Measurements from ENCODE around the gene HK1. TPM values are rescaled to one million over a fixed set of nuclear protein-coding genes. Genes with fewer than 3 reads are reported as not detected.

Gene HK1
- total RNA-seq, 2 donors from 2014 or later, result 15.8 to 17.1 TPM

GRCh38 chr10:69315610-69316312 is 37.5 kb downstream of the HK1 start:
- Histone ChIP-seq H3K4me3 (no peak overlapping the region), H3K27me3 (no peaks in the 10 kb centered on the region), H3K4me1 (peaks cover 44% of the 10 kb centered on the region), H3K36me3 (replicated peaks in 1 of 2; ENCODE audit: insufficient read depth in 1 of 2, low read depth in 2 of 2) (no peaks in the 10 kb centered on the region), H3K27ac (no peak overlapping the region), H3K9me3 (no peaks in the 10 kb centered on the region)
- 89 to 91% methylated on average over 6 of the region's 6 CpGs for WGBS, 2 donors
- intact Hi-C loops (cut with DNase I), result no loop called here
- TF ChIP-seq, protein P1, sequence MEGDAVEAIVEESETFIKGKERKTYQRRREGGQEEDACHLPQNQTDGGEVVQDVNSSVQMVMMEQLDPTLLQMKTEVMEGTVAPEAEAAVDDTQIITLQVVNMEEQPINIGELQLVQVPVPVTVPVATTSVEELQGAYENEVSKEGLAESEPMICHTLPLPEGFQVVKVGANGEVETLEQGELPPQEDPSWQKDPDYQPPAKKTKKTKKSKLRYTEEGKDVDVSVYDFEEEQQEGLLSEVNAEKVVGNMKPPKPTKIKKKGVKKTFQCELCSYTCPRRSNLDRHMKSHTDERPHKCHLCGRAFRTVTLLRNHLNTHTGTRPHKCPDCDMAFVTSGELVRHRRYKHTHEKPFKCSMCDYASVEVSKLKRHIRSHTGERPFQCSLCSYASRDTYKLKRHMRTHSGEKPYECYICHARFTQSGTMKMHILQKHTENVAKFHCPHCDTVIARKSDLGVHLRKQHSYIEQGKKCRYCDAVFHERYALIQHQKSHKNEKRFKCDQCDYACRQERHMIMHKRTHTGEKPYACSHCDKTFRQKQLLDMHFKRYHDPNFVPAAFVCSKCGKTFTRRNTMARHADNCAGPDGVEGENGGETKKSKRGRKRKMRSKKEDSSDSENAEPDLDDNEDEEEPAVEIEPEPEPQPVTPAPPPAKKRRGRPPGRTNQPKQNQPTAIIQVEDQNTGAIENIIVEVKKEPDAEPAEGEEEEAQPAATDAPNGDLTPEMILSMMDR (IDR thresholded peaks at IDR 0.05), result no peak
- DNase-seq (no peak), ATAC-seq (no peak)

GRCh38 chr10:69316313-69317059 is 38.2 kb downstream of the HK1 start:
- Histone ChIP-seq H3K27me3 (no peaks in the 10 kb centered on the region), H3K4me3 (no peak overlapping the region), H3K9me3 (no peaks in the 10 kb centered on the region), H3K36me3 (replicated peaks in 1 of 2; ENCODE audit: insufficient read depth in 1 of 2, low read depth in 2 of 2) (no peaks in the 10 kb centered on the region), H3K4me1 (peaks cover 46% of the 10 kb centered on the region), H3K27ac (peak overlapping the region in 1 of 4 donors; percentile 21)
- ATAC-seq, result no peak
- DNase-seq, result no peak
- intact Hi-C loops (cut with DNase I), result no loop called here
- TF ChIP-seq, protein P1 (IDR thresholded peaks at IDR 0.05), result no peak
- no peak for TF ChIP-seq POLR2A (IDR thresholded peaks at IDR 0.05)
- 82 to 93% methylated on average over 5 to 6 of the region's 6 CpGs for WGBS, 2 donors

GRCh38 chr10:69317175-69317604 is 38.9 kb downstream of the HK1 start:
- Histone ChIP-seq H3K4me1 (peaks cover 46% of the 10 kb centered on the region), H3K9me3 (no peaks in the 10 kb centered on the region), H3K36me3 (replicated peaks in 1 of 2; ENCODE audit: insufficient read depth in 1 of 2, low read depth in 2 of 2) (no peaks in the 10 kb centered on the region), H3K27me3 (no peaks in the 10 kb centered on the region), H3K27ac (peak overlapping the region; percentile 64 to 91 (median 79)), H3K4me3 (no peak overlapping the region)
- 73 to 100% methylated on average over 3 of the region's 3 CpGs for WGBS, 2 donors
- DNase-seq, result no peak
- intact Hi-C loops (cut with DNase I), result no loop called here
- no peak for ATAC-seq
- TF ChIP-seq POLR2A (IDR thresholded peaks at IDR 0.05), result no peak
- TF ChIP-seq, protein P1 (IDR thresholded peaks at IDR 0.05), result no peak

GRCh38 chr10:69317626-69318105 is 39.4 kb downstream of the HK1 start:
- TF ChIP-seq, protein P1 (IDR thresholded peaks at IDR 0.05), result no peak
- TF ChIP-seq POLR2A (IDR thresholded peaks at IDR 0.05), result no peak
- DNase-seq (no peak), ATAC-seq (peak; percentile 28)
- Histone ChIP-seq H3K27ac (peak overlapping the region; percentile 64 to 91 (median 79)), H3K4me1 (peaks cover 46% of the 10 kb centered on the region), H3K4me3 (peak overlapping the region in 1 of 2 donors; percentile 41), H3K9me3 (no peaks in the 10 kb centered on the region), H3K27me3 (no peaks in the 10 kb centered on the region), H3K36me3 (replicated peaks in 1 of 2; ENCODE audit: insufficient read depth in 1 of 2, low read depth in 2 of 2) (no peaks in the 10 kb centered on the region)
- intact Hi-C loops (cut with DNase I), result no loop called here
- WGBS, 2 donors, result 65 to 68% methylated on average over 5 to 8 of the region's 8 CpGs
